Activated CD4-positive, alpha-beta memory T cell treated with anti-CD3 and anti-CD28 coated beads for 36 hours (primary cell): ENCODE data around the gene IGSF23. TPM values are rescaled to one million over a fixed set of nuclear protein-coding genes. Genes with fewer than 3 reads are reported as not detected.
A peak's percentile ranks its signal among the peaks of the same experiment; 100 is the strongest.

Experiments used
- CTCF ChIA-PET: fragments of 350-600 bp; sonication (Branson Sonifier 250); formaldehyde crosslinking; loops from one replicate; lab custom pipeline; 2021; ENCODE audit warnings: antibody characterized with exemption, inconsistent platforms; lab: Charles Lee
- POLR2A ChIA-PET: fragments of 350-600 bp; sonication (Branson Sonifier 250); formaldehyde crosslinking; loops from one replicate; lab custom pipeline; 2021; ENCODE audit warnings: antibody characterized with exemption; lab: Charles Lee
- DNase-seq: peaks from one replicate; pipeline ENCODE4 v3.0.0-alpha.2; 2020
- H3K27ac Mint-ChIP-seq: one replicate; pipeline ENCODE4 v1.8.0; 2021; ENCODE audit warnings: mixed read lengths
- H3K27me3 Mint-ChIP-seq: one replicate; pipeline ENCODE4 v1.8.0; 2021; ENCODE audit warnings: mixed read lengths
- H3K36me3 Mint-ChIP-seq: one replicate; pipeline ENCODE4 v1.8.0; 2021; ENCODE audit warnings: mixed read lengths
- H3K4me1 Mint-ChIP-seq: one replicate; pipeline ENCODE4 v1.8.0; 2021; ENCODE audit warnings: low read depth, mixed read lengths
- H3K4me3 Mint-ChIP-seq: one replicate; pipeline ENCODE4 v1.8.0; 2021; ENCODE audit warnings: mild to moderate bottlenecking, mixed read lengths
- H3K9me3 Mint-ChIP-seq: one replicate; pipeline ENCODE4 v1.8.0; 2021; ENCODE audit warnings: mixed read lengths
- intact Hi-C: fragments of 100-400 bp; cut with micrococcal nuclease; formaldehyde crosslinking; loops from one replicate; pipeline ENCODE4 v1.15.1; 2023
- total RNA-seq, 2 experiments: library from RNA; stranded (reverse); gene quantifications; one replicate each; pipeline ENCODE4 v1.2.3, GENCODE V29; 2021

IGSF23 gene
- total RNA-seq, 2 experiments from 2014 or later, result not detected

- intact Hi-C loops, result no loop called here
- H3K36me3 Mint-ChIP-seq, result no peaks in the 10 kb centered on the region
- CTCF ChIA-PET, result no interaction called here
- no peak overlapping the region for H3K27ac Mint-ChIP-seq
- no peak for DNase-seq
- H3K4me3 Mint-ChIP-seq, result no peak overlapping the region
- no peaks in the 10 kb centered on the region for H3K4me1 Mint-ChIP-seq
- POLR2A ChIA-PET, result no interaction called here
- H3K27me3 Mint-ChIP-seq, result peaks cover 13% of the 10 kb centered on the region
- no peaks in the 10 kb centered on the region for H3K9me3 Mint-ChIP-seq
These were observed 22.4 kb downstream of the IGSF23 start for GRCh38 chr19:44635581-44636438.

- Mint-ChIP-seq H3K27ac (no peak overlapping the region), H3K36me3 (no peaks in the 10 kb centered on the region), H3K4me3 (no peak overlapping the region), H3K9me3 (no peaks in the 10 kb centered on the region), H3K4me1 (no peaks in the 10 kb centered on the region), H3K27me3 (peaks cover 19% of the 10 kb centered on the region)
- DNase-seq, result no peak
- ChIA-PET POLR2A (no interaction called here), CTCF (interaction anchor here (0.5 kb wide), 1 partner anchor 54 kb away, joined by 3 read pairs; no protein-coding TSS in a partner anchor)
- intact Hi-C loops, result no loop called here
These were observed 23.4 kb downstream of the IGSF23 start for GRCh38 chr19:44636439-44637389.

- no peak for DNase-seq
- peaks cover 19% of the 10 kb centered on the region for H3K27me3 Mint-ChIP-seq
- no peak overlapping the region for H3K27ac Mint-ChIP-seq
- intact Hi-C loops, result no loop called here
- ChIA-PET CTCF (interaction anchor here (0.5 kb wide), 1 partner anchor 54 kb away, joined by 3 read pairs; no protein-coding TSS in a partner anchor), POLR2A (no interaction called here)
- no peaks in the 10 kb centered on the region for H3K9me3 Mint-ChIP-seq
- H3K4me3 Mint-ChIP-seq, result no peak overlapping the region
- no peaks in the 10 kb centered on the region for H3K36me3 Mint-ChIP-seq
- no peaks in the 10 kb centered on the region for H3K4me1 Mint-ChIP-seq
These were observed 24.0 kb downstream of the IGSF23 start for GRCh38 chr19:44637390-44637764.

- DNase-seq, result no peak
- ChIA-PET CTCF (interaction anchor here (1.6 kb wide), 1 partner anchor 16 kb away, joined by 5 read pairs; no protein-coding TSS in a partner anchor), POLR2A (no interaction called here)
- H3K27ac Mint-ChIP-seq, result no peak overlapping the region
- H3K4me1 Mint-ChIP-seq, result no peaks in the 10 kb centered on the region
- intact Hi-C loops, result no loop called here
- no peaks in the 10 kb centered on the region for H3K36me3 Mint-ChIP-seq
- peaks cover 25% of the 10 kb centered on the region for H3K27me3 Mint-ChIP-seq
- no peaks in the 10 kb centered on the region for H3K9me3 Mint-ChIP-seq
- H3K4me3 Mint-ChIP-seq, result no peak overlapping the region
These were observed 27.2 kb downstream of the IGSF23 start for GRCh38 chr19:44640518-44640917.

- H3K4me1 Mint-ChIP-seq, result no peaks in the 10 kb centered on the region
- POLR2A ChIA-PET, result no interaction called here
- H3K9me3 Mint-ChIP-seq, result no peaks in the 10 kb centered on the region
- H3K4me3 Mint-ChIP-seq, result no peak overlapping the region
- intact Hi-C loops, result no loop called here
- no peaks in the 10 kb centered on the region for H3K36me3 Mint-ChIP-seq
- CTCF ChIA-PET, result no interaction called here
- no peak for DNase-seq
- no peak overlapping the region for H3K27ac Mint-ChIP-seq
- peaks cover 27% of the 10 kb centered on the region for H3K27me3 Mint-ChIP-seq
These were observed 28.3 kb downstream of the IGSF23 start for GRCh38 chr19:44641501-44642265.

GRCh38 chr19:44642377-44642776 is 29.0 kb downstream of the IGSF23 start:
- no peak overlapping the region for H3K27ac Mint-ChIP-seq
- no peaks in the 10 kb centered on the region for H3K36me3 Mint-ChIP-seq
- H3K9me3 Mint-ChIP-seq, result no peaks in the 10 kb centered on the region
- no peak overlapping the region for H3K4me3 Mint-ChIP-seq
- intact Hi-C loops, result no loop called here
- POLR2A ChIA-PET, result no interaction called here
- CTCF ChIA-PET, result no interaction called here
- DNase-seq, result no peak
- H3K4me1 Mint-ChIP-seq, result no peaks in the 10 kb centered on the region
- peaks cover 27% of the 10 kb centered on the region for H3K27me3 Mint-ChIP-seq

GRCh38 chr19:44643605-44644401 is 30.4 kb downstream of the IGSF23 start, which contains the start of gene PVR:
PVR (plus strand) TSS chr19:44643910; CDS start chr19:44644097, 187 bp downstream.
- Mint-ChIP-seq H3K27me3 (peaks cover 27% of the 10 kb centered on the region), H3K36me3 (no peaks in the 10 kb centered on the region), H3K9me3 (no peaks in the 10 kb centered on the region), H3K4me3 (peak within 1 kb of the TSS; percentile 82), H3K4me1 (no peaks in the 10 kb centered on the region), H3K27ac (no peak within 1 kb of the TSS)
- intact Hi-C loops, result no loop called here
- ChIA-PET POLR2A (no interaction called here), CTCF (interaction anchor here (0.7 to 1.6 kb wide), 3 partner anchors 11 to 73 kb away, joined by 3 to 5 read pairs (median 5); no protein-coding TSS in a partner anchor)
- DNase-seq, result peak; percentile 53

GRCh38 chr19:44644402-44645016 is 31.1 kb downstream of the IGSF23 start:
- no peaks in the 10 kb centered on the region for H3K36me3 Mint-ChIP-seq
- peaks cover 27% of the 10 kb centered on the region for H3K27me3 Mint-ChIP-seq
- no peaks in the 10 kb centered on the region for H3K4me1 Mint-ChIP-seq
- POLR2A ChIA-PET, result interaction anchor here (0.7 kb wide), 1 partner anchor 44 kb away, joined by 3 read pairs; no protein-coding TSS in a partner anchor
- intact Hi-C loops, result no loop called here
- CTCF ChIA-PET, result interaction anchor here (1.6 kb wide), 1 partner anchor 10 kb away, joined by 5 read pairs; no protein-coding TSS in a partner anchor
- H3K4me3 Mint-ChIP-seq, result peak overlapping the region; percentile 82
- H3K9me3 Mint-ChIP-seq, result no peaks in the 10 kb centered on the region
- peak; percentile 35 for DNase-seq
- H3K27ac Mint-ChIP-seq, result no peak overlapping the region

GRCh38 chr19:44645407-44646048 is 32.2 kb downstream of the IGSF23 start:
- intact Hi-C loops, result no loop called here
- no peak for DNase-seq
- Mint-ChIP-seq H3K4me1 (no peaks in the 10 kb centered on the region), H3K27me3 (peaks cover 27% of the 10 kb centered on the region), H3K4me3 (no peak overlapping the region), H3K36me3 (no peaks in the 10 kb centered on the region), H3K9me3 (no peaks in the 10 kb centered on the region), H3K27ac (no peak overlapping the region)
- CTCF ChIA-PET, result interaction anchor here (1.2 kb wide), 1 partner anchor 12 kb away, joined by 3 read pairs; no protein-coding TSS in a partner anchor
- POLR2A ChIA-PET, result no interaction called here

GRCh38 chr19:44646049-44646416 is 32.7 kb downstream of the IGSF23 start:
- Mint-ChIP-seq H3K27ac (no peak overlapping the region), H3K36me3 (no peaks in the 10 kb centered on the region), H3K4me1 (no peaks in the 10 kb centered on the region), H3K4me3 (no peak overlapping the region), H3K27me3 (peaks cover 24% of the 10 kb centered on the region), H3K9me3 (no peaks in the 10 kb centered on the region)
- ChIA-PET POLR2A (no interaction called here), CTCF (interaction anchor here (1.2 kb wide), 1 partner anchor 12 kb away, joined by 3 read pairs; no protein-coding TSS in a partner anchor)
- intact Hi-C loops, result no loop called here
- no peak for DNase-seq
